ENCODE data around the gene C19orf73. TPM values are rescaled to one million over a fixed set of nuclear protein-coding genes. Genes with fewer than 3 reads are reported as not detected.
"Not testable (repeated sequence)": the region's sequence is repeated elsewhere in the genome, so short reads cannot be mapped to it uniquely, and the experiment has no call there.

Gene C19orf73
- total RNA-seq, 2 donors from 2014 or later: 2.2 to 2.9 TPM

- no peak overlapping the region for H3K4me3 Mint-ChIP-seq
- no peak for DNase-seq
- H3K9me3 Mint-ChIP-seq: peaks cover 0 to 5% of the 10 kb centered on the region in 2 donors
- peaks cover 33% of the 10 kb centered on the region for H3K4me1 Mint-ChIP-seq (ENCODE audit: low read depth)
- peaks cover 74% of the 10 kb centered on the region for H3K27me3 Mint-ChIP-seq (ENCODE audit: low read depth)
- H3K27ac Mint-ChIP-seq: no peak overlapping the region
- H3K36me3 Mint-ChIP-seq (ENCODE audit: insufficient read depth in 2 of 2): peaks cover 2% of the 10 kb centered on the region in 2 donors
- no peak for ATAC-seq (replicated peaks in 1 of 2)
Measured at GRCh38 chr19:49153167-49153809, 34.3 kb upstream of the C19orf73 start.

- Mint-ChIP-seq H3K36me3 (ENCODE audit: insufficient read depth in 2 of 2) (peaks cover 2% of the 10 kb centered on the region in 2 donors), H3K4me3 (no peak overlapping the region), H3K27me3 (ENCODE audit: low read depth) (peaks cover 78% of the 10 kb centered on the region), H3K9me3 (peaks cover 0 to 5% of the 10 kb centered on the region in 2 donors), H3K27ac (no peak overlapping the region), H3K4me1 (ENCODE audit: low read depth) (peaks cover 31% of the 10 kb centered on the region)
- DNase-seq (no peak), ATAC-seq (replicated peaks in 1 of 2) (no peak)
Measured at GRCh38 chr19:49152119-49152550, 33.2 kb upstream of the C19orf73 start.

GRCh38 chr19:49151267-49152118 lies 32.5 kb upstream of the C19orf73 start:
- H3K27me3 Mint-ChIP-seq (ENCODE audit: low read depth): peaks cover 82% of the 10 kb centered on the region
- peaks cover 2% of the 10 kb centered on the region in 2 donors for H3K36me3 Mint-ChIP-seq (ENCODE audit: insufficient read depth in 2 of 2)
- peak; percentile 12 to 20 for ATAC-seq (replicated peaks in 1 of 2)
- H3K9me3 Mint-ChIP-seq: peaks cover 0 to 5% of the 10 kb centered on the region in 2 donors
- peak; percentile 49 to 53 for DNase-seq
- H3K4me3 Mint-ChIP-seq: peak overlapping the region; percentile 90 to 93
- peaks cover 32% of the 10 kb centered on the region for H3K4me1 Mint-ChIP-seq (ENCODE audit: low read depth)
- no peak overlapping the region for H3K27ac Mint-ChIP-seq

GRCh38 chr19:49150944-49151243 lies 32.0 kb upstream of the C19orf73 start:
- H3K36me3 Mint-ChIP-seq (ENCODE audit: insufficient read depth in 2 of 2): peaks cover 2% of the 10 kb centered on the region in 2 donors
- DNase-seq (no peak), ATAC-seq (replicated peaks in 1 of 2) (no peak)
- H3K27ac Mint-ChIP-seq: no peak overlapping the region
- peaks cover 0 to 5% of the 10 kb centered on the region in 2 donors for H3K9me3 Mint-ChIP-seq
- H3K27me3 Mint-ChIP-seq (ENCODE audit: low read depth): peaks cover 83% of the 10 kb centered on the region
- H3K4me1 Mint-ChIP-seq (ENCODE audit: low read depth): peaks cover 38% of the 10 kb centered on the region
- H3K4me3 Mint-ChIP-seq: peak overlapping the region; percentile 90 to 93

- ATAC-seq (replicated peaks in 1 of 2): peak; percentile 28 to 50
- H3K9me3 Mint-ChIP-seq: peaks cover 0 to 5% of the 10 kb centered on the region in 2 donors
- H3K4me3 Mint-ChIP-seq: peak overlapping the region; percentile 90 to 93
- H3K36me3 Mint-ChIP-seq (ENCODE audit: insufficient read depth in 2 of 2): peaks cover 2% of the 10 kb centered on the region in 2 donors
- H3K27ac Mint-ChIP-seq: no peak overlapping the region
- DNase-seq: peak; percentile 52 to 59
- H3K27me3 Mint-ChIP-seq (ENCODE audit: low read depth): peaks cover 83% of the 10 kb centered on the region
- peaks cover 43% of the 10 kb centered on the region for H3K4me1 Mint-ChIP-seq (ENCODE audit: low read depth)
Measured at GRCh38 chr19:49150106-49150943, 31.4 kb upstream of the C19orf73 start.

- DNase-seq (no peak), ATAC-seq (replicated peaks in 1 of 2) (no peak)
- H3K27me3 Mint-ChIP-seq (ENCODE audit: low read depth): peaks cover 84% of the 10 kb centered on the region
- peaks cover 0 to 5% of the 10 kb centered on the region in 2 donors for H3K9me3 Mint-ChIP-seq
- peaks cover 2% of the 10 kb centered on the region in 2 donors for H3K36me3 Mint-ChIP-seq (ENCODE audit: insufficient read depth in 2 of 2)
- H3K4me3 Mint-ChIP-seq: peak overlapping the region; percentile 90 to 93
- H3K4me1 Mint-ChIP-seq (ENCODE audit: low read depth): peaks cover 46% of the 10 kb centered on the region
- H3K27ac Mint-ChIP-seq: no peak overlapping the region
Measured at GRCh38 chr19:49149652-49150105, 30.7 kb upstream of the C19orf73 start.

- DNase-seq: peak; percentile 85 to 86
- H3K4me1 Mint-ChIP-seq (ENCODE audit: low read depth): peaks cover 46% of the 10 kb centered on the region
- H3K9me3 Mint-ChIP-seq: peaks cover 0 to 3% of the 10 kb centered on the region in 2 donors
- peaks cover 77% of the 10 kb centered on the region for H3K27me3 Mint-ChIP-seq (ENCODE audit: low read depth)
- peak; percentile 32 to 36 for ATAC-seq (replicated peaks in 1 of 2)
- peak overlapping the region; percentile 63 to 90 for H3K4me3 Mint-ChIP-seq
- H3K36me3 Mint-ChIP-seq (ENCODE audit: insufficient read depth in 2 of 2): peaks cover 2% of the 10 kb centered on the region in 2 donors
- no peak overlapping the region for H3K27ac Mint-ChIP-seq
Measured at GRCh38 chr19:49148784-49149651, 30.1 kb upstream of the C19orf73 start.

- Mint-ChIP-seq H3K36me3 (ENCODE audit: insufficient read depth in 2 of 2) (peaks cover 2% of the 10 kb centered on the region in 2 donors), H3K27ac (no peak overlapping the region), H3K4me1 (ENCODE audit: low read depth) (peaks cover 49% of the 10 kb centered on the region), H3K4me3 (peak overlapping the region; percentile 58 to 90), H3K9me3 (no peaks in the 10 kb centered on the region), H3K27me3 (ENCODE audit: low read depth) (peaks cover 70% of the 10 kb centered on the region)
- DNase-seq (no peak), ATAC-seq (replicated peaks in 1 of 2) (no peak)
Measured at GRCh38 chr19:49148044-49148682, 29.2 kb upstream of the C19orf73 start.

- peaks cover 56% of the 10 kb centered on the region for H3K4me1 Mint-ChIP-seq (ENCODE audit: low read depth)
- not testable (repeated sequence) for H3K36me3 Mint-ChIP-seq (ENCODE audit: insufficient read depth in 2 of 2); H3K27ac Mint-ChIP-seq; DNase-seq; H3K9me3 Mint-ChIP-seq
- peaks cover 69% of the 10 kb centered on the region for H3K27me3 Mint-ChIP-seq (ENCODE audit: low read depth)
- peak overlapping the region; percentile 64 to 82 for H3K4me3 Mint-ChIP-seq
- peak in 1 of 2 donors; percentile 3 for ATAC-seq (replicated peaks in 1 of 2)
Measured at GRCh38 chr19:49146408-49146770, 27.4 kb upstream of the C19orf73 start.

- DNase-seq (peak; percentile 89), ATAC-seq (replicated peaks in 1 of 2) (peak; percentile 70)
- peaks cover 53% of the 10 kb centered on the region for H3K4me1 Mint-ChIP-seq (ENCODE audit: low read depth)
- H3K36me3 Mint-ChIP-seq (ENCODE audit: insufficient read depth in 2 of 2): peaks cover 2% of the 10 kb centered on the region in 2 donors
- H3K9me3 Mint-ChIP-seq: no peaks in the 10 kb centered on the region
- H3K27ac Mint-ChIP-seq: no peak overlapping the region
- peak overlapping the region; percentile 64 to 82 for H3K4me3 Mint-ChIP-seq
- peaks cover 63% of the 10 kb centered on the region for H3K27me3 Mint-ChIP-seq (ENCODE audit: low read depth)
Measured at GRCh38 chr19:49145573-49146407, 26.8 kb upstream of the C19orf73 start.

- DNase-seq (peak; percentile 81 to 91), ATAC-seq (replicated peaks in 1 of 2) (peak; percentile 91 to 93)
- H3K36me3 Mint-ChIP-seq (ENCODE audit: insufficient read depth in 2 of 2): no peaks in the 10 kb centered on the region
- H3K27ac Mint-ChIP-seq: no peak overlapping the region
- no peaks in the 10 kb centered on the region for H3K9me3 Mint-ChIP-seq
- peaks cover 44% of the 10 kb centered on the region for H3K27me3 Mint-ChIP-seq (ENCODE audit: low read depth)
- peak overlapping the region; percentile 73 to 96 for H3K4me3 Mint-ChIP-seq
- H3K4me1 Mint-ChIP-seq (ENCODE audit: low read depth): peaks cover 30% of the 10 kb centered on the region
Measured at GRCh38 chr19:49142866-49143335, 24.0 kb upstream of the C19orf73 start.
